Omental fat pad (tissue), 4 donors: ENCODE data around the gene CYP2W1. TPM values are rescaled to one million over a fixed set of nuclear protein-coding genes. Genes with fewer than 3 reads are reported as not detected.

Source experiments
- ATAC-seq: fragments of 150-250 bp; one replicate; pipeline ENCODE4 v1.9.1; 2016; ENCODE audit warnings: mild to moderate bottlenecking, moderate library complexity; ENCODE audit not compliant: low FRiP score
- DNase-seq: peaks from one replicate; pipeline ENCODE4 v3.0.0-alpha.2; 2019; ENCODE audit warnings: low spot score
- total RNA-seq, 4 donors: library from RNA; depleted of rRNA; stranded (reverse); fragments of >200 nt; gene quantifications; one replicate each; pipeline ENCODE4 v1.1.0, GENCODE V29; 2016
- TF ChIP-seq, protein P1 (sequence below), 3 donors: fragments of 450-650 bp; IDR thresholded peaks; one replicate each; pipeline ENCODE4 v1.5.1; 2016 to 2017; ENCODE audit warnings: antibody characterized with exemption in 3 of 3, mild to moderate bottlenecking in 3 of 3, moderate library complexity in 2 of 3

CYP2W1 gene
- total RNA-seq, 4 donors from 2014 or later: not detected

DNA sequence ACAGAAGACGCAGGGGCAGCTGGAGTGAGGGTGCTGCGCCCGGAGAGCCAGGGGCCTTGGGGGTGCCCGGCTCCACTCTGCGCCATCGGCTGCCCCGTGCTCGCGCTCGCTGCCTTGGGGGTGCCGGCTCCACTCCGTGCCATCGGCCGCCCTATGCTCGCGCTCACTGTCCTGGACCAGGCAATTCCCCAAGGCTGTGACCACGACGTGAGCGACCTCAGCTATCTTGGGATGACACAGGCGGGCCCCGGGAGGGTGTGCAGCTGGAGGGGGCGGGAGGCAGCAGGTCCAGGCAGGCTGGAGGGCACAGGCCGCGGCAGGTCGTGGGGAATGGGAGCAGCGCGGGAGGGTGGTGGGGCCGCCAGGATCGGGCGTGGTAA, 29.7 kb downstream of the CYP2W1 start:
- DNase-seq (no peak), ATAC-seq (no peak)
- TF ChIP-seq, protein P1, sequence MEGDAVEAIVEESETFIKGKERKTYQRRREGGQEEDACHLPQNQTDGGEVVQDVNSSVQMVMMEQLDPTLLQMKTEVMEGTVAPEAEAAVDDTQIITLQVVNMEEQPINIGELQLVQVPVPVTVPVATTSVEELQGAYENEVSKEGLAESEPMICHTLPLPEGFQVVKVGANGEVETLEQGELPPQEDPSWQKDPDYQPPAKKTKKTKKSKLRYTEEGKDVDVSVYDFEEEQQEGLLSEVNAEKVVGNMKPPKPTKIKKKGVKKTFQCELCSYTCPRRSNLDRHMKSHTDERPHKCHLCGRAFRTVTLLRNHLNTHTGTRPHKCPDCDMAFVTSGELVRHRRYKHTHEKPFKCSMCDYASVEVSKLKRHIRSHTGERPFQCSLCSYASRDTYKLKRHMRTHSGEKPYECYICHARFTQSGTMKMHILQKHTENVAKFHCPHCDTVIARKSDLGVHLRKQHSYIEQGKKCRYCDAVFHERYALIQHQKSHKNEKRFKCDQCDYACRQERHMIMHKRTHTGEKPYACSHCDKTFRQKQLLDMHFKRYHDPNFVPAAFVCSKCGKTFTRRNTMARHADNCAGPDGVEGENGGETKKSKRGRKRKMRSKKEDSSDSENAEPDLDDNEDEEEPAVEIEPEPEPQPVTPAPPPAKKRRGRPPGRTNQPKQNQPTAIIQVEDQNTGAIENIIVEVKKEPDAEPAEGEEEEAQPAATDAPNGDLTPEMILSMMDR (IDR thresholded peaks at IDR 0.05): no peak

DNA sequence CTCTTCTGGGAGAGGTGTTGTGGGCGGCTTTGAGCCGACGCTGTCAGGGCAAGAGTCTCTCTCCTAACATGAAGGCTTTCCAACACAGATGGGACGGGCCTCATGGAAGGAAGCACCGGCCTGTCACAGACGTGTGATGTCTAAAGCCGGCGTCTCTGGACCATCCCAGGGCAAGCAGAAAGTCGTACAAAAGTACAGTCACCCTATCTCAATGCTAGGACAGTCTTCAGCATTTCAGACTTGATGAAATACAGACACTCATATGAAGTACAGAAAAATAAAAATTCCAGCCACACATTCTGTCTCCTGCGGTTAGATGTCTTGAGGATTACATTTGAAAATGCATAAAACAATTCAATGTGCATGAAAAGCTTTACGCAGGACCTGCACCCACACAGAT, 30.6 kb downstream of the CYP2W1 start:
- DNase-seq (no peak), ATAC-seq (no peak)
- TF ChIP-seq, protein P1 (IDR thresholded peaks at IDR 0.05): no peak

DNA sequence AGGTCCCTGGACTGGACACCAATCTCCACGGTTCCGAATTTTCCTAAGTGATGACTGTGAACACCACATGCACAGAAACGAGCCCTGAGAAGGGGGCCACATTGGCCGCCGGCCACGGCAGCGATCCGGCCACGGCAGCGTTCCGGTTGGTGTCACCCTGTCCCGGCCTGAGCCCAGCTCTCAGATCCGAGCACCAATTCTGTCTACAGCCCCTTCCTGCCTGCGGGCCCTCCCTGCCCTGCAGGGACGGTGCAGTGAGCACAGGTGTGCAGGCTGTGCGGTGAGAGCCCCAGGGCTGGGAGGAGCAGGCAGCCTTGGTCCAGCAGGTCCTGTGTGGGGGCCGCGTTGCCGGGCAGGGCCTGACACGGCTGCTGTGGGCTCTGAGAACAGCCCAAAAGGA, 31.7 kb downstream of the CYP2W1 start:
- TF ChIP-seq, protein P1 (IDR thresholded peaks at IDR 0.05): no peak
- DNase-seq (no peak), ATAC-seq (no peak)

DNA sequence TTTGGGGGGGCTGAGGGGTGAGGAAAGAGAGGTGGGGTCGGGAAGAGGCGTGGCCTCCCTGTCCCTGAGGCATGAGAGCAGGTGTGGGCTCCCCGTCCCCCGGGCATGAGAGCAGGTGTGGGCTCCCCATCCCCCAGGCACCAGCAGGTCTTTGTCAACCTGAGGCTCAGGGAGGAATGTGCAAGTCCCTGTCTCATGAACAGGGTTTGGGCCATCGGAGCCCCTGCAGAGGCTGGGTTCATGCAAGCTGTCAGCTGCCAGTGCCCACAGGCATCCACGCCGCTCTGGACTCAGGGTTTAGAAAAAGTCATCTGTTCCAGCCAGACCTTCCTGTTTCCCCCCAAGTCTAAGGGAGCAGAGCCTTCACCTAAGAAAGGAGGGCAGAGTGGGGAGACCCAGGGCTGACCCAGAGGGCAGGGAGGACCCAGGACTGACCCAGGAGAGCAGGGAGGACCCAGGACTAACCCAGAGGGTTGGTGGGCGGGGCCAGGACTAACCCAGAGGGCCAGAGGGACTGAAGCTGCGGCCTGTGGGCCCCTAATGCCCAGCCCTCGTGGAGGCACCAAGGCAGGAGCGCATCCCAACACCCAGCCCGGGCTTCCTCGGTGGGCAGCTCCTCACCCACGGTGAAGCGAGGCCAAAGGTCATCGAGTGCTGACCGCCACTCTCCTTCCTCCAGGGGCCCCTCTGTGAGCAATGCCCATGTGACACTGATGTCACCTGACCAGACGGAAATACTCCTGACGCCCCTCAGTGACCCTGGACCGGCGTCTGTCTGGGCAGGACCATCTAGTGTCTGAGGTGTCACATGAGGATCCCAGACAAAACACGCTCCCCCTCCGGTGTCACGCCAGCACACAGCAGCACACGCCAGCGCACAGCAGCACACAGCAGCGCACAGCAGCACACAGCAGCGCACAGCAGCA, 32.5 kb downstream of the CYP2W1 start:
- DNase-seq (no peak), ATAC-seq (no peak)
- TF ChIP-seq, protein P1 (IDR thresholded peaks at IDR 0.05): no peak

DNA sequence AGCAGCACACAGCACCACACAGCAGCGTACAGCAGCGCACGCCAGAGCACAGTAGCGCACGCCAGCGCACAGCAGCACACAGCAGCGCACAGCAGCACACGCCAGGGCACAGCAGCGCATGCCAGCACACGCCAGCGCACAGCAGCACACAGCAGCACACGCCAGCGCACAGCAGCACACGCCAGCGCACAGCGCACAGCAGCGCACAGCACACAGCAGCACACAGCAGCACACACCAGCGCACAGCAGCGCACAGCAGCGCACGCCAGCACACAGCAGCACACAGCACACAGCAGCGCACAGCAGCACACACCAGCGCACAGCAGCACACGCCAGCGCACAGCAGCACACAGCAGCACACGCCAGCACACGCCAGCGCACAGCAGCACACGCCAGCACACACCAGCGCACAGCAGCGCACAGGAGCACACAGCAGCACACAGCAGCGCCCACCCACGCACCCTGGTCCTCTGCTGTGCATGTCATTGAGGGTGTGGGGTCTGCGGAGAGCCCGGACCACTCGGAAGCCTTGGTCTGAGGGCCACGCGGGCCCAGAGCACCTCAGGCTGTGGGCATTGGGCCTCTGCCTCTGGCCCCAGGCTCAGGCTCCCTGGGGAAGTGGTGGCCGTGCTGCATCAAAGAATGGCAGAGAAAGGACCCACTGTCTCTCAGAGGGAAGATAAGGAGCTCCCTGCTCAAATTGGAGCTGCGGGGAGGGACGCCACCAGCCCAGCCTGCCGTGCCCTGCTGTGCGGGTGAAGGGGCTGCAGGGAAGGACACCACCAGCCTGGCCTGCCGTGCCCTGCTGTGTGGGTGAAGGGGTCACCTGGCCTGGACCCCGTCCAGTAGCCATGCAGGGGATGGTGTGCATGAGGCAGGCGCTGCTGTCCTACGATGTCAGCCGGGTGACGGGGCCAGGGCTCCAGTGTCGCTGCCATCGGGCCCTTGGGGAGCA, 33.9 kb downstream of the CYP2W1 start:
- ATAC-seq: no peak
- TF ChIP-seq, protein P1 (IDR thresholded peaks at IDR 0.05): no peak
- no peak for DNase-seq

DNA sequence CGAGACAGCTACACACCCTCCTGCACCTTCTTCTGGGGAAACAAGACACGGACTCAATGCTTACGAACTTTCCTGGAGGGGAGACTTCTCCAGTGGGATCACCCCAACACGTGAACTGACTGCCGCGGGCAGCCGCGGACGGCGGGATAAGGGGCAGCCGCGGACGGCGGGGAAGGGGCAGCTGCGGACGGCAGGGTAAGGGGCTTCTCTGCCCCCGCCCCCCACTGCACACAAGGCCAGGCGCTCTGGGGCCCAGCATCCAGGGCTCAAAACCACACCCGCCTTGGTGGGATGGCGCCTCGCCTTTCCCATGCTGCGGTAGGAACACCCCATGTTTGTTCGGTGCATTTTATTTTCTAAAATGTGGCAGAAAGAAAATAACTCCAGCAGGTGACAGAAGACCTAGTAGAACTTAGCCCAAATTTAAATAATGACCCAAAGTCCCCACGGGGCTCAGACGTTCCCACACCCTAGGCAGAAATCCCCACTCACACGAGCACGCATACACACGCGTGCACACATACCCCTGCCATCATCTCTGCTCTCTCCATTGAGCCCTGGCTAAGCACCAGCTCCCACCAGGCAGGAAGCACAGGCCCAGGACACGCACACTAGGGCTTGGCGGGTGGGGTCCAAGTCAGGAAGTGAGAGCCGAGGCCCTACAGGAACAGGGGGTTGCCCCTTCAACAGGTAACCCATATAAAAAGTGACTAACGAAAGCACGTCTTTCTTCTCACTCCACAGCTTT, 34.8 kb downstream of the CYP2W1 start:
- TF ChIP-seq, protein P1 (IDR thresholded peaks at IDR 0.05): no peak
- no peak for DNase-seq
- ATAC-seq: no peak
